RWPE2 (cell line): Measurements from ENCODE around the gene PEX7.

ENCODE experiments used
- ATAC-seq: fragments of 200-7000 bp; cut with Tn5 transposase; 3 replicates; pipeline ENCODE4 v1.9.1; 2021; ENCODE audit warnings: low read depth
- DNase-seq: peaks from one replicate; pipeline ENCODE4 v3.0.0-alpha.2; 2020; ENCODE audit warnings: low spot score
- H3K27ac ChIP-seq: fragments of 450-650 bp; 2 replicates; pipeline ENCODE4 v1.5.1; 2017; ENCODE audit warnings: mild to moderate bottlenecking; ENCODE audit not compliant: poor library complexity, severe bottlenecking
- H3K27me3 ChIP-seq: fragments of 250-450 bp; sonication (Bioruptor Pico); 2 replicates; pipeline ENCODE4 v1.5.1; 2021; ENCODE audit warnings: mild to moderate bottlenecking, moderate library complexity; ENCODE audit not compliant: insufficient read depth, poor library complexity, severe bottlenecking
- H3K36me3 ChIP-seq: fragments of 250-450 bp; sonication (Bioruptor Pico); 2 replicates; pipeline ENCODE4 v1.5.1; 2020; ENCODE audit warnings: low read depth, mild to moderate bottlenecking, moderate library complexity
- H3K4me1 ChIP-seq: fragments of 250-450 bp; sonication (Bioruptor Pico); 2 replicates; pipeline ENCODE4 v1.5.1; 2021; ENCODE audit warnings: mild to moderate bottlenecking, moderate library complexity; ENCODE audit not compliant: insufficient read depth, poor library complexity, severe bottlenecking
- H3K4me3 ChIP-seq: fragments of 250-450 bp; sonication (Bioruptor Pico); 2 replicates; pipeline ENCODE4 v1.5.1; 2021; ENCODE audit warnings: mild to moderate bottlenecking, moderate library complexity; ENCODE audit not compliant: severe bottlenecking
- H3K9me3 ChIP-seq: fragments of 250-450 bp; sonication (Bioruptor Pico); 2 replicates; pipeline ENCODE4 v1.5.1; 2021; ENCODE audit warnings: mild to moderate bottlenecking, moderate library complexity; ENCODE audit not compliant: severe bottlenecking
- TF ChIP-seq, protein P1 (sequence below): fragments of 450-650 bp; IDR thresholded peaks from one replicate; pipeline ENCODE4 v1.5.1; 2017; ENCODE audit warnings: mild to moderate bottlenecking, moderate library complexity; ENCODE audit not compliant: poor library complexity, severe bottlenecking

Gene PEX7

DNA sequence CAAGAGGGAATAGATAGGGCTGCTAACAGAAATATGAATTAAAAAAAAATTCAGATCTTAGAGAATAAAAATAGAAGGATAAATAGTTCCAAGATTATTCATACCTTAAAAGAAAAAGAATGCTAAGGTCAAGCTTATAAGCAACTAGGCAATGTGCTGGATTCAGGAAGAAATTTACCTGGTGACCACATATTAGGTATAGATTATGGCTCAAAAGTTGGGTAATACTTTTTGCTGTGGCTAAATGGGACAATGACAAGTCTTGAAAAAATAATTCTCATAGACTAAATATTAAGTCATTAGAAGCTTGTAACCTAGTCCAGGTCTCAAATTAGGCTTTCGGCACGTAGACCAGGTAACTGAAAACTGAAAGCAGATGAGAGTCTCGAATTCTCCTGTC is 47.3 kb upstream of the PEX7 start:
- Histone ChIP-seq H3K9me3 (no peaks in the 10 kb centered on the region), H3K36me3 (no peaks in the 10 kb centered on the region), H3K4me3 (no peak overlapping the region), H3K27me3 (no peaks in the 10 kb centered on the region), H3K27ac (no peak overlapping the region), H3K4me1 (peaks cover 13% of the 10 kb centered on the region)
- ATAC-seq (no peak), DNase-seq (no peak)
- TF ChIP-seq, protein P1, sequence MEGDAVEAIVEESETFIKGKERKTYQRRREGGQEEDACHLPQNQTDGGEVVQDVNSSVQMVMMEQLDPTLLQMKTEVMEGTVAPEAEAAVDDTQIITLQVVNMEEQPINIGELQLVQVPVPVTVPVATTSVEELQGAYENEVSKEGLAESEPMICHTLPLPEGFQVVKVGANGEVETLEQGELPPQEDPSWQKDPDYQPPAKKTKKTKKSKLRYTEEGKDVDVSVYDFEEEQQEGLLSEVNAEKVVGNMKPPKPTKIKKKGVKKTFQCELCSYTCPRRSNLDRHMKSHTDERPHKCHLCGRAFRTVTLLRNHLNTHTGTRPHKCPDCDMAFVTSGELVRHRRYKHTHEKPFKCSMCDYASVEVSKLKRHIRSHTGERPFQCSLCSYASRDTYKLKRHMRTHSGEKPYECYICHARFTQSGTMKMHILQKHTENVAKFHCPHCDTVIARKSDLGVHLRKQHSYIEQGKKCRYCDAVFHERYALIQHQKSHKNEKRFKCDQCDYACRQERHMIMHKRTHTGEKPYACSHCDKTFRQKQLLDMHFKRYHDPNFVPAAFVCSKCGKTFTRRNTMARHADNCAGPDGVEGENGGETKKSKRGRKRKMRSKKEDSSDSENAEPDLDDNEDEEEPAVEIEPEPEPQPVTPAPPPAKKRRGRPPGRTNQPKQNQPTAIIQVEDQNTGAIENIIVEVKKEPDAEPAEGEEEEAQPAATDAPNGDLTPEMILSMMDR = no peak

DNA sequence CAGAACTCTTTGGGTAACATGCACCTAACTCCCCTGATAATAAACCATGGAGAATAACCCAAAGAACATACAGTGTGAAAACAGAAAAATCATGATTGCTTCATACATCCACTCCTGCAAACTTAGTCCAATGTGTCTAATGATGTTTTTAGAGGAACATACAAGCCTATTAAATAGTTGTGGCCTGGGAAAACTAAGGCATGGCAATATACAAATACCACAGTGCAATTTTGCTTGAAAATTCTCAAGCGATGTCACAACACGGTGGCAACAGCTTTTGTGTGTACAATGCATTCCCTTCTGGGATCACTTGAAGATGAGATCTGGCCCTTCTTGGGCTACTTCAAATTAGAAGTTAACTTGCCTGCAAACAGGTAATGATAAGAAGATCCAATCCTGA is 46.8 kb upstream of the PEX7 start:
- Histone ChIP-seq H3K27ac (no peak overlapping the region), H3K36me3 (no peaks in the 10 kb centered on the region), H3K9me3 (no peaks in the 10 kb centered on the region), H3K4me1 (peaks cover 13% of the 10 kb centered on the region), H3K27me3 (no peaks in the 10 kb centered on the region), H3K4me3 (no peak overlapping the region)
- TF ChIP-seq, protein P1 = no peak
- DNase-seq (no peak), ATAC-seq (no peak)

DNA sequence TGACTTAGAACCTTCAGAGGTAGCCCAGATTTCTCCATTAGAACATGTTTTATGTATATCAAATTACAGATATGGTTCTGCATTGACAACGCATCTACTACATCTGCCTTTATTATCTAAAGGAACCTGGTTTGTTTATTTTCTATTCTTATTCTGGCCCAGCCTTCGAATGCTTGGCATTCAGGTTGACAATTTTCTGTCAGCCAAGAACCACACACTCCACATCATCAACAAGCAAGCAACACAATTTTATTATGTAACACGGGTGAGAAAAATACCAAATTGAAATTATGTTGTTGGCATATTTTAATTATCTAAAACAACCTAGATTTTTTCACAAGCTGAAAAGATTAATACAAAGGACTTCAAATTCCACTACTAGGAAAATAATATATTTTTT is 44.7 kb upstream of the PEX7 start:
- TF ChIP-seq, protein P1 = no peak
- no peak overlapping the region for H3K27ac ChIP-seq
- no peaks in the 10 kb centered on the region for H3K36me3 ChIP-seq
- H3K4me3 ChIP-seq = no peak overlapping the region
- ATAC-seq = no peak
- H3K9me3 ChIP-seq = no peaks in the 10 kb centered on the region
- H3K27me3 ChIP-seq = no peaks in the 10 kb centered on the region
- peaks cover 18% of the 10 kb centered on the region for H3K4me1 ChIP-seq
- no peak for DNase-seq

DNA sequence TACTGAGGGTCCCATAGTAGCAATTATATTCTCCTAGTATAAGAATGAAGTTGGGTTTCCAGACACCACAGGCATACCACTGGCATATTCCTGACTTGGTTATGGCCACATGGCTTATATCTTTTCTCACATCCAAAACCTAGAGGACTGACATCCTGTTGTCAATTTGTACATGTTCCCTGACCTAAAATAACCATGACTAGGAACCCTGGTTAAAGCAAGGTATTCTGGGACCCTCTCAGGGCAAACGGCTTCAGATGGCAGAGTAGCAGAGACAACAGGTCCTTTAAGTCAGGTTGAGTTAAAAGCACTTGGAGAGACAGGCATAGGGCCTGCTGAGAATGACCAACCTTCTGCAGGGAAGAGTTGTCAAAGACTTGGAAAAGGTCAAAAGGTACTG is 42.7 kb upstream of the PEX7 start:
- no peak overlapping the region for H3K27ac ChIP-seq
- no peaks in the 10 kb centered on the region for H3K36me3 ChIP-seq
- ATAC-seq = no peak
- TF ChIP-seq, protein P1 = no peak
- DNase-seq = no peak
- no peaks in the 10 kb centered on the region for H3K27me3 ChIP-seq
- H3K9me3 ChIP-seq = no peaks in the 10 kb centered on the region
- H3K4me1 ChIP-seq = peaks cover 15% of the 10 kb centered on the region
- H3K4me3 ChIP-seq = no peak overlapping the region

DNA sequence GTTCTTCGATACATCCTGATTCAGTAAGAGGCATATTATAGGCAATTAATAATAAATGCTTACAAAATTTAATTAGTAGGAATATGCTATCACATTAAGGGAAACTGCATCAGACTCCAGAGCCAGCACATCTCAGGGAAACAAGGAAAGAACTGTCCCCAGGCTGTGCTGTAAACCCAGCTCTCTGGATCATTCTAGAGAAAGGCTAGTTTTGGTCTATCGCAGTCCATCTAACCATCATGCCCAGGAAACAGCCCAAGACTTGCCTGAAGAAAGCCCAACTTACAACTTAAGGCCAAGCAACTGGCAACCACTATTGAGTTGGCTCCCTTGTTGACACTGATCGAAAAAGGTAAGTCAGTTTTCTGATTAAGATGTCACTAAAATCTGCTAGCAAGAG is 41.4 kb upstream of the PEX7 start:
- no peak overlapping the region for H3K4me3 ChIP-seq
- H3K27ac ChIP-seq = no peak overlapping the region
- H3K9me3 ChIP-seq = no peaks in the 10 kb centered on the region
- H3K36me3 ChIP-seq = no peaks in the 10 kb centered on the region
- peaks cover 8% of the 10 kb centered on the region for H3K4me1 ChIP-seq
- ATAC-seq (no peak), DNase-seq (no peak)
- H3K27me3 ChIP-seq = no peaks in the 10 kb centered on the region
- TF ChIP-seq, protein P1 = no peak
